ENCODE results near the gene RAB40B.

GRCh38 chr17:82650723-82651122 is 47.8 kb downstream of the RAB40B start:
- no peak for TF ChIP-seq CTCF (conservative IDR thresholded peaks at IDR 0.05; ENCODE audit: low read length)
- TF ChIP-seq EZH2phosphoT487 (IDR thresholded peaks at IDR 0.05; ENCODE audit: borderline replicate concordance, low read depth, low read length) = no peak

Data from OCI-LY7 (cell line).